K562 (cell line): ENCODE results near the gene G6PC3. TPM values are rescaled to one million over a fixed set of nuclear protein-coding genes. Genes with fewer than 3 reads are reported as not detected.

Source experiments
- CREB1 ChIP-seq, 2 experiments: sonication (generic) in 1 of 2; formaldehyde crosslinking in 1 of 2; IDR thresholded peaks; 2 replicates each; pipeline versions ENCODE4 v1.6.1 to v1.8.0; 2012 to 2022; ENCODE audit warnings: inconsistent platforms in 1 of 2, mild to moderate bottlenecking in 1 of 2, missing genetic modification reagents in 1 of 2, moderate library complexity in 1 of 2
- HCFC1 ChIP-seq: IDR thresholded peaks from 2 replicates; pipeline ENCODE4 v1.6.1; 2012; ENCODE audit warnings: low read depth, low read length, improper control_type of control experiment
- HDAC3 ChIP-seq: fragments of 450-650 bp; IDR thresholded peaks from 2 replicates; pipeline ENCODE4 v1.6.1; 2018; ENCODE audit warnings: borderline replicate concordance, mild to moderate bottlenecking, moderate library complexity; ENCODE audit not compliant: partially characterized antibody
- IFI16 ChIP-seq: fragments of 250-450 bp; sonication (Bioruptor Pico); IDR thresholded peaks from 2 replicates; pipeline ENCODE4 v2.1.2; 2022; ENCODE audit warnings: mild to moderate bottlenecking, inconsistent platforms
- NEUROD1 ChIP-seq: fragments of 150-350 bp; IDR thresholded peaks from 2 replicates; pipeline ENCODE4 v1.6.1; 2014; ENCODE audit warnings: borderline replicate concordance, low read length, low read depth; ENCODE audit not compliant: partially characterized antibody
- NFATC3 ChIP-seq: fragments of 450-650 bp; IDR thresholded peaks from 2 replicates; pipeline ENCODE4 v1.6.1; 2017; ENCODE audit warnings: mild to moderate bottlenecking
- NFRKB ChIP-seq: fragments of 450-650 bp; IDR thresholded peaks from 2 replicates; pipeline ENCODE4 v1.6.1; 2016; ENCODE audit warnings: low read depth
- PTRF ChIP-seq: fragments of 450-650 bp; IDR thresholded peaks from 2 replicates; pipeline ENCODE4 v1.6.1; 2016; ENCODE audit warnings: mild to moderate bottlenecking, missing genetic modification characterization, missing compliant biosample characterization
- RAD51 ChIP-seq: fragments of 450-650 bp; IDR thresholded peaks from 2 replicates; pipeline ENCODE4 v1.7.1; 2016; ENCODE audit warnings: low read depth, mild to moderate bottlenecking, borderline replicate concordance
- SAFB2 ChIP-seq: fragments of 200-400 bp; formaldehyde crosslinking; IDR thresholded peaks from 2 replicates; pipeline ENCODE4 v1.6.1; 2018; ENCODE audit warnings: borderline replicate concordance, low read length, low read depth, moderate library complexity; ENCODE audit not compliant: severe bottlenecking
- SP2 ChIP-seq: IDR thresholded peaks from 2 replicates; pipeline ENCODE4 v1.6.1; 2011; ENCODE audit warnings: mild to moderate bottlenecking, low read depth, low read length, moderate library complexity; ENCODE audit not compliant: poor library complexity, severe bottlenecking; ENCODE audit errors: extremely low read depth
- SRF ChIP-seq, 2 experiments: fragments of 250-450, 450-650 bp in 1 of 2; sonication (Bioruptor Pico) in 1 of 2; sonication (generic) in 1 of 2; formaldehyde crosslinking; IDR thresholded peaks; 2 replicates each; pipeline versions ENCODE4 v1.5.0 to v1.5.1; 2020 to 2022; ENCODE audit warnings: mild to moderate bottlenecking in 1 of 2, missing genetic modification reagents in 1 of 2
- TAF1 ChIP-seq: IDR thresholded peaks from 2 replicates; pipeline ENCODE4 v1.6.1; 2011; ENCODE audit warnings: mild to moderate bottlenecking, low read length, moderate library complexity; ENCODE audit not compliant: insufficient read depth, control insufficient read depth, severe bottlenecking; ENCODE audit errors: extremely low read depth
- TBP ChIP-seq: optimal IDR thresholded peaks from 2 replicates; pipeline ENCODE3; 2011; ENCODE audit warnings: low read depth, low read length, improper control_type of control experiment
- TRIM24 ChIP-seq, 2 experiments: fragments of 450-650 bp; IDR thresholded peaks; 2 replicates each; pipeline ENCODE4 v1.6.1; 2016
- TSC22D4 ChIP-seq: fragments of 450-650 bp; IDR thresholded peaks from 2 replicates; pipeline ENCODE4 v1.6.1; 2016; ENCODE audit warnings: missing genetic modification characterization, missing biosample characterization, control low read depth
- ZFX ChIP-seq: sonication (generic); formaldehyde crosslinking; IDR thresholded peaks from 2 replicates; pipeline ENCODE4 v1.8.0; 2022; ENCODE audit warnings: mild to moderate bottlenecking, missing genetic modification reagents, moderate library complexity
- ZNF134 ChIP-seq: fragments of 250-450 bp; sonication (Bioruptor Pico); conservative IDR thresholded peaks from 2 replicates; pipeline ENCODE4 v1.4.0; 2020
- ZNF165 ChIP-seq: fragments of 250-450 bp; sonication (Bioruptor Pico); IDR thresholded peaks from 2 replicates; pipeline ENCODE4 v1.4.0; 2020; ENCODE audit warnings: borderline replicate concordance
- ZNF318 ChIP-seq, 2 experiments: fragments of 450-650 bp; IDR thresholded peaks; 2 replicates each; pipeline ENCODE4 v1.6.1; 2016; ENCODE audit warnings: mild to moderate bottlenecking in 2 of 2, borderline replicate concordance in 1 of 2, low read depth in 1 of 2, moderate library complexity in 1 of 2
- ZNF324 ChIP-seq: fragments of 250-450 bp; sonication (Bioruptor Pico); IDR thresholded peaks from 2 replicates; pipeline ENCODE4 v1.4.0; 2020; ENCODE audit warnings: mild to moderate bottlenecking
- polyA plus RNA-seq, 8 experiments: library from polyadenylated mRNA; depleted of rRNA in 4 of 8; stranded (reverse) in 5 of 8; unstranded in 3 of 8; fragments of >200 nt; fragmentation: Nextera tagmentation in 2 of 8; fragmentation: Illumina TruSeq in 1 of 8; extraction: Ambion mirVana in 2 of 8; extraction: Trizol in 1 of 8; gene quantifications; 2 replicates each; pipeline versions ENCODE4 v1.2.1 to v1.2.3, GENCODE V29; 2011 to 2014; ENCODE audit warnings: inconsistent platforms in 1 of 8, missing spikeins in 1 of 8
- total RNA-seq, 7 experiments: library from RNA; depleted of rRNA in 6 of 7; stranded (reverse); fragments of >200 nt in 6 of 7; fragmentation: Illumina TruSeq in 2 of 7; extraction: Trizol in 2 of 7; gene quantifications; 2 replicates each; pipeline versions ENCODE4 v1.2.1 to v1.2.3, GENCODE V29; 2011 to 2021; ENCODE audit warnings: low replicate concordance in 1 of 7

G6PC3 gene
- total and polyA plus RNA-seq, 9 of the 15 experiments (the other 6 are each of a cell fraction or from before 2014, with no cell fraction given), result 10.4 to 57.8 (median 31.1) TPM

- TF ChIP-seq NEUROD1 (peak; percentile 35), PTRF (tag) (no peak), TSC22D4 (no peak), RAD51 (no peak), TAF1 (peak; percentile 31), CREB1 (IDR thresholded peaks at IDR 0.05) (no peak), CREB1 (CRISPR knock-in tag; IDR thresholded peaks at IDR 0.05) (no peak), SAFB2 (no peak), IFI16 (CRISPR knock-in tag) (no peak), HCFC1 (no peak), ZFX (CRISPR knock-in tag) (peak; percentile 41; the same call in 1 of the 2 replicates), ZNF134 (no peak), NFATC3 (no peak), TRIM24 (IDR thresholded peaks at IDR 0.05) (peak in 1 of 2 experiments; percentile 45; a peak in 2 of 4 replicates), HDAC3 (no peak), SP2 (no peak), NFRKB (no peak), ZNF324 (CRISPR knock-in tag) (no peak), ZNF318 (IDR thresholded peaks at IDR 0.05; ENCODE audit: borderline replicate concordance in 1 of 2, low read depth in 1 of 2) (no peak), TBP (peak; percentile 49), SRF (CRISPR knock-in tag; IDR thresholded peaks at IDR 0.05) (0 out of 4 replicates have a peak, but pooled peaks of 1 of the 2 experiments have one; percentile 31), ZNF165 (no peak)
Observed at GRCh38 chr17:44110823-44111633, 40.5 kb downstream of the G6PC3 start (continued).
